DMS 273 (cell line): ENCODE results near the gene ATP1B3.
"Not testable (repeated sequence)": the region's sequence is repeated elsewhere in the genome, so short reads cannot be mapped to it uniquely, and the experiment has no call there.

Experiments used
- DNase-seq: peaks from one replicate; lab custom pipeline; 2025; ENCODE audit not compliant: unreplicated experiment; lab: John Stamatoyannopoulos, UW

The ATP1B3 gene

DNA sequence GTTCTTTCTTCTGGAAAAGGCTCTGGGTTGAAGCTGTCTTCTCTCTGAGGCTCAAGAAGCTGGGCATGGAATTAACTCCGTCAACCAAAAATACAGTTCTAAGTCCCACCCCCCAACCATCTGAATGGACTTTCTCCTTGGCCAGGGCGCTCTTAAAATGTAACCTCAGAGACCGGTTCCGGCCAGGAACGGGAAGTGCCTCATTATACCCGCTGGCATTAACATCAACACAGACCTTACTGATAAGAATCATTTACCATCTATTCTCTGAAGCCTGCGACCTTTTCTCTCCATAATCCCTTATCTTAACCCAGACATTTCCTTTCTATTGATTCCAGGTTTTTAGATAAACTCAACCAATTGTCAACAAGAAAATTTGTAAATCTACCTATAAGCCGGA lies 64.7 kb downstream of the ATP1B3 start:
- peak; percentile 64 for DNase-seq

DNA sequence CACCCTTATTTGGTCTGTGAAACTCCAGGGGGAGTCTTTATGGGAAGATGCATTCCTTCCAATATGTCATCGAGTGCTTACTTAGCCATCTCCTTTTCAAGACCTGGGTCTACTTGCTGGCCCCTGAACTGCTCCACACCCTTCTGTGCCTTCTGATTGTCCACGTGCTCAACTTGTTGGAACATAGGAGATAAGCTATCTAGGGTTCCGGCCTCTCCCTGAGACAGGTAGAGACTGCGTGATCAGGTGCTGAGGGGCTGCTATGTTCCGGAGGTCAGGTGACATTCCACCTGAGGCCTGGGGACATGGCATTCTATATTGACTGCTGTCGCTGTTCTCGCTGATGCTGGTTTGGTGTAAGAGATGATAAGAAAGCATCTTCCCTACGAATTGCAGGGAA lies 65.6 kb downstream of the ATP1B3 start:
- no peak for DNase-seq

DNA sequence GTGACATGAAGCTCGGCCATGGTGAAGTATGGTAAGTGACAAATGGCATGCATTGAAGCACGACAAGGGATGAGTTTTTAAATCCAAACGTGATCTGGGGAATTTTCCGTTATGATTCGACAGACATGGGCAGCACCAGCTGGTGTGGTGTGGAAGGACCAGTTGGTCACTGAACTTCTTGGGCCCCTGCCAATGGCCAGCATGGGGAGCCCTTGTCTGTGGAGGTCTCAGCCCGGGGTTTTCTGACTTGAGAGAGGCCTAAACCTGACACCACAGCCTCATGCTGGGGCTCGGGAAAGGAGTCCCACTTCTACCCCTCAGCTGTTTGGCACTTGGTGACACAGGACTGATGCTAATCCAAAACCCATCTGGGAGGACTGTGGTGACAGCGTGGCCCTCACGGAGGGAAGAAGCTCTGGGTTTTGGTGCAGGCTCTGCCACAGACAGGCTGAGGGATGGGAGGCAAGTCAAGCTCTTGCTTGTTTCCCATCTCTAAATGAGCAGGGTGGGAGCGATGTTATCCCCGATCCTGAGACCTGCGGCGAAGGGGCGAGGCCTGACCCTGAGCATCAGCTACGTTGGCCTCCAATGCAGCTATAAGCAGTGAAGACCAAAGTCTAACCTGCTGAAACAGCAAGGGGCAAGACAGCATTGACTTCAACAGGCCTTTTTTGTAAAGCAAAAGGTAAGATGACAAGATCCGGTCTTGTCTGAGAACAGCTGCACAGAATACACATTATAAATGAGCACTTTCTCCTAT lies 69.5 kb downstream of the ATP1B3 start:
- peak; percentile 60 for DNase-seq

DNA sequence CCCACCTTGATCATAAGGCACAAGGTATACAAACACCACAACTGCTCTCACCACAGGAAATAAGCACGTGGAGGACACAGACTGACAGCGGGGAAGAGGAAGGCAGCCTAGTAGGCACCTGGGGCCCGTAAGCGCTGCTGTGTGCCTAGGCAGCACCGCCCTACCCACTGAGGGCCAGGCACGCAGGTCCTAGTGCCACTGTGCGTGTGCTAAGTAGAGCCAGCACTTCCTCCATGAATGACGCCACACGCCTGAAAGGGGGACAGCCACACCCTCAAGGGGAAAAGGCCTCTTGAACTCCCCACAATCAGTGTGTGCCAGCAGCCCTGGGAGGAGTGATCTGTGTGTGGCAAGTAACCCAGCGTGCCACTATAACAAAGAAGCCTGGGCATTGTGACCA lies 73.0 kb downstream of the ATP1B3 start:
- no peak for DNase-seq

DNA sequence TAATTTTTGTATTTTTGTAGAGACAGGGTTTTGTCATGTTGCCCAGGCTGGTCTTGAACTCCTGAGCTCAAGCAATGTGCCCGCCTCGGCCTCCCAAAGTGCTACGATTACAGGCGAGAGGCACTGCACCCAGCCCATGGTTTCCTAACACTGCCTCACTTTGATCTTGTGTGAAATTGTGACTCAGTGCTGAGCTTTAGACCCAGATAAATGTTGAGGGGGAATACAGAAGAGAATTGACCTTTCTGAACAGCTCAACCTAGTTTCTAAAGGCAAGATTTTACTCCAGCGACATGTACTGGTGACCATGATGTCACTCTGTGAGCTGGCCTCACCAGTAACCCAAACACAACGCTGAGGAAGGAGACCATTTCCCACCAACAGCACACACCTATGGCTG lies 73.5 kb downstream of the ATP1B3 start:
- no peak for DNase-seq

DNA sequence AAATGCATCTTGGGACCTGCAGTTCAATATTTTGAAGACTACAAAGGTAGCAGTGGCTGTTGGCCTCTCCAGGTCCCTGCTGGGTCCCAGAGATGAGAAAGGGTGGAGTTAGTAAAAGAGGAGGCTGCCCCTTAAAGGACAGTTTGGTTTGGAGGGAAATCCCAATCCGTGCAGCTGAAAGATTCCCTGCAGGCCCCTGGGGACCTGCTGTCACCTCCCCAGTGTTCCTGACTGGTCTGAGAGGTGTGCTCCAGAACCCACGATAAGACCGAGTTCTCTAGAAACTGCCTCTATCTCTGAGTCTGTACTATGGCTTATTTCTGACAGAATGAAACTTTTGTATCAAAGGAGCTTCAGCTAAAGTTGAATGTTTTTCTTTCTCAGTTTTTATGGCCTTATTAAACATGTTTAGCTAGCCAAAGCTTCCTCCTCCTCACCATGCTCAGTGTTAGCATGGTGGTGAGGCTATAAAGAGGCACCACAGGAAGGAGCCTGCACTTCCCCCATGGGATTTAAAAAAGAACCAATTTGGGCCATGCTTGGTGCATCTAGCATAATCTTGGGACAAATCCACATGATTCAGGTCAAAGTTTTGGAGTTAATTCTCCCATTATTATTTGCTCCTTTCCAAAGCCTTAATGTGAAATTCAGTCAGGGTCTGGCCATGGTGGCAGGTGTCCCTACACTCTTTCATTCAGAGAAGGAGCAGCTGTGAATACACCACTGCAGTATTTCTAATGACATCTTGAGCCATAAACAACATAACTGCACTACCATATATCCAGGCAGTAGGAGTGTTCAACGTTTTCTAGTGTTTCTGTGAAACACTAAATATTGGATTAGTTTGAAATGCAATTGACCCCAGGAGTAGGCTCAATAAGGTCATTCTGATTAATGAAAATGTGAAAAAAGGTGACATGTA lies 74.4 kb downstream of the ATP1B3 start:
- no peak for DNase-seq

DNA sequence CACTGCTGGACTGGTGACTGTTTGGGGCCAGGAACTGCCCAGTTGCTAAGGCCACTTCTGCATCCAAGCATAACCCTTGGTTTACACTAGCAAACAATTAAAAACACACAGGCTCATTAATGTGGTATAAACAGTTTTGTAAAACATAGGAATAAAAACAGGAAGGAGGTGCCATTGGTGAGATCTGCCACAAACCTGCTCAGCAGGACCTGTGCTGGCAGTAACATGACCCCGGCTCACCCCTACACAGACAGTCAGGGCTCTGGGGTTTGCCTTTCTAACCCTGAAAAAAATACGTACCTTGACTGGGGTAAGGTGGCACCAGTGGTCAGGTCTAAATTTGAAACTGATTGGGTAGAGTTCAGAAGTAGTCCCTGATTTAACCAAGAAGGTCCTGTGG lies 76.2 kb downstream of the ATP1B3 start:
- DNase-seq: no peak

DNA sequence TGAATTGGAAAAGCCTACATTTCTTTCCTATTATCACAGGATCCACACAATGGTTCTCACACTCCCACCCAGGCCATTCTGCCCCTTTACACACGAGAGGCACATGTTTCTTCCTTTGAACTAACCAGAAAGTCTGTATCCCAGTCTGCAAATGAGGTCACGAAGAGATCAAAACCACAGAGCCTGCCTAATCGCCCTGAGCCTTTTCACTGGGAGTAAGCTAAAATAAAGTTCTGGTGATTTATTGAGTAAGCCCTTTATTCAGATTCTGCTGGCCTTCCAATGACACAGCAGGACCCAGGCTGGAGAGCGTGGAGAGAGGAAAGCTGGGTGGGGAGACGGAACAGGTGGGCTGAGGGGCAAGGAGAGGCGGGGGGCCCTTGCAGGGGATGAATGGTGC lies 78.7 kb downstream of the ATP1B3 start:
- DNase-seq: peak; percentile 64

DNA sequence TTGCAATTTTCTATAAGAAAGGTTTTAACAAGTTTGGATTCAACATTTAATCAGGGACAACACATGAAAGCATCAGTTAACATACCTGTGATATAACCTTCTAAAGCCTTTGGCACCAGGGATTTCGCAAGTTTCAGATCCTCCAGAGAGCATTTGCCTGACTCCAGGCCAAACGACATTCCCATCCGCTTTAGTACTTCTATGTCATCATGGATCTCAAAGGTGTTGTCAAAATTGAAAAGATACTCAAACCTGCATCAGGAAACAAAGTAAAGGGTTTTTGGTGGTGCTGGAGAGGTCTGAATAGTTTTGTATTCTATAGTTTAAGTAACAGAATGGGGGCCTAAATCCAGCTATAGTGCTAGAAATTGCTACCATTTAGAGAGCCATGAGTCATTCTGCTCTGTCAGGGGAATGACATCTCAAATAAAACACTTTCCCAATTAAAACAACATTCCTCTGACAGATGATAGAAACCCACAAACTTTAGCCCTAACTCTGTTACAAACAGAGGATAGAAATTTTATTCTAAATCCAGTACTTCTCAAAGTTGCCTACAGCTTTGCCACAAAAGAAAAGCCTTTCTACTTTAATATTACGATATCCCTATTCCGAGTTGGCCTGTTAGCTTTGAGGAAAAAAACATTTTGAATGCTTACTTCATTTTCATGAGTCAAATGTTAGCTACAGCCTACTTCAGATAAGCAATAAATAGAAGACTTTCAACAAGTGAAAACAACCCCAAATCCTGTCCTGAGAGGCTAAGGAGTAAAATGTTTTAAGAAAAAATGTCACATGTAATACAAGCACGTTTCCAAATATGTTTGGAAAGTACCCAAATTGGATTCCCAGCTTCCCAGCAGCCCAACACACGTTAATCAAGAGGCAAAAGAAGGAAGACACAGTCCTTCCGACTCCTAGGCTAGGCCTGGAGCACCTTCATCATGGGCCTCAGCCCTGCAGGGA lies 83.4 kb downstream of the ATP1B3 start:
- no peak for DNase-seq

DNA sequence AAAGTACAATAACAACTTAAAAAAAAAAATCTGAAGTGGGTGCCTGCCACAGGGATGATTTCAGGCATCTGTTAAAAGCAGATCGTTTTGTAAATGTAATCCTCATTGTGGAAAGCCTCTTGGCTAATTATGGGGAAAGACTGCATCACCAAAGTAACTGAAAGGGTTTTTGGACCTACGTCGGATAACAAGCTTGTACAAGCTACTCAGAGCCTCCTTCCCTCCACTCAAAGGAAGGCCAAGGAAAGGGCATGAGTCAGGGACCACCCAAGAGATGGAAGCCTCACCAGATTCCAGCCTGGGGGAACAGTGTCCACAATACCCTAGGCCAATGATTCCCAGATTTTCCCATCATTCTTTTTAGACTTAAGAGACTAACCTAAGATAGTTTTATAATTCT lies 84.3 kb downstream of the ATP1B3 start:
- no peak for DNase-seq

DNA sequence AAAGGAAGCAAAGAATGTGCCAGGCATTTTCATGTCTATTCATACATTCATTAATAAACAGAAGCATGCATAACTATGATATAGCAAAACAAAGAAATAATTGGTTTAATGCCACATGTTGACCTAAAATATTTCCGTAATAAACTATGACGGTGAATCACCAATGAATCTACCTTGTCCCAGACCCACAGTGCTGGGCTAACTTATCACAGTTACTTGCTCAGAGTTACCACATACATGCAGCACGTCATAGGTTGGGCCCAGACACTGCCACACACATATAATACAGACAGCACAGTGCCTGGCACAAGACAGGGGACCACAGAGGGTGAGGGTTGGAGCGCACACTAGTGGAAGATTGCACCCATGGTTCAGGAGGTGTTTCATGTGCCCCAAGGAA lies 86.9 kb downstream of the ATP1B3 start:
- DNase-seq: no peak

DNA sequence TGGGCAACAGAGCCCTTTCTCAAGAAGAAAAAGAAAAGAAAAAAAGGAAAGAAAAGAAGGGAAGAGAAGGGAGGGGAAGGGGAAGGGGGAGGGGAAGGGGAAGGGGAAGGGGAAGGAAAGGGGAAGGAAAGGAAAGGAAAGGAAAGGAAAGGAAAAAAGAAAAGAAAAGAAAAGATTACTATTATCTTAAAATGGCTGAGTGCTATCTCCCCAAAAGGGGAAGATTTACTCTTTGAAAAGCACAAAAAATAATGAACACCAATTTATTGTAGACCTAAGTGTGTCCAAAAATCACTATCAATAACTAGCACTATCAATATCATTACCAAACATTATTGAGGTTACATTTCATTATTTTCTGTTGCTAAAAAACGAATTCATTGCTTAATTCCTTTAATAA lies 89.0 kb downstream of the ATP1B3 start:
- no peak for DNase-seq

DNA sequence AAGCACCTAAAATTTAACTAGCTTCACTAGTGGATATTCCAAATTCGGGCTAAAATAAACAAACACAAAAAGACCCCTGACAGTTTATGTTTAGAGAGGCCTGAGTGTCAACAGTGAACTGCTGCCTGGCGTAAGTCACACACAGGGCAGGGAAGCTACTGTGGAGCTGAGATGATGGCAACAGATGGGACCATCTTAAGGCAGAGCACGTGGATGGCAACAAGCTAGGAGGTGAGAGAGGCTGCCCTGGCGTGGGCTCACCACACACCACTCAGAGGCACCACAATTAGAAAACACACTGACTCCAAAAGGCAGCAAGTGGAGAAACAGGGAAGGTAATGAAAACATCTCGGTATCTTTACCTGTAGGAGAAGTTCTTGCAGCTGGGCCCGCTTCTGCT lies 93.3 kb downstream of the ATP1B3 start:
- DNase-seq: peak; percentile 36

DNA sequence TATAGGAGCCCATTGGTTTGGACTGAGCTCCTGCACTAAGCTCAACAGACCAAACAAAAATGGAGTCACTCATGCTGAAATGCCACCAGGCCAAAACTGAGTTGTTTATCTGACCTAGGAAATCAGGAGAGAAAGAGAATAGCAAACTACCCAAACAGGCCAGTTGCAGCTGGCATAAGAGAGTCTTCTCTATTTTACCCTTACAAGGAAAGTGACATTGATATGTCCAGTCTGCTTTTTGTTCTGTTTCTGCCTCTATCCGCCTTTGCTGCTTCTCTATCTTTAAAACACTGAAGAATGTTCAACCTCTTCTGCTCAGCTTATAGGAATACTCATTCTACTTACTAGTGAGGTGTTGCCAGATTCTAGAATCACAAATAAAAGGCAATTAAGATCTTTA lies 95.1 kb downstream of the ATP1B3 start:
- no peak for DNase-seq

DNA sequence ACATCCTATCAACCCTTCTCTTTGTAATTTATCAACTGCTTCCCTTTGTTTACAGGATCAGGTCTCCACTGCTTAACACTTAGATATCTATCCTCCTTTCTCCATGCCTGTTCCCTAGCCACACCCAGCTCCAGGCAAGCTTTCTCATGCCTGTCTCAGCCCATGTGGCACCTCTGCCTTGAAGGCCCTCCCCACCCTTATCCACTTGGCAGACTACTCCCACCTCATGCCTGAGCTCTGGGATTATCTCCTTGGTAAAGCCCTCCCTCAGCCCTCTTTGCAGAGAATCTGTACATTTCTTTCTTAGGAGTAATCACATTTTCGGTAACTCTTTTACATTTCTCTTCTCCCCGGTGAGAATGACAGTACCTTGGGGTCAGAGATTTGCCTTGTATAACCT lies 96.0 kb downstream of the ATP1B3 start:
- DNase-seq: no peak

DNA sequence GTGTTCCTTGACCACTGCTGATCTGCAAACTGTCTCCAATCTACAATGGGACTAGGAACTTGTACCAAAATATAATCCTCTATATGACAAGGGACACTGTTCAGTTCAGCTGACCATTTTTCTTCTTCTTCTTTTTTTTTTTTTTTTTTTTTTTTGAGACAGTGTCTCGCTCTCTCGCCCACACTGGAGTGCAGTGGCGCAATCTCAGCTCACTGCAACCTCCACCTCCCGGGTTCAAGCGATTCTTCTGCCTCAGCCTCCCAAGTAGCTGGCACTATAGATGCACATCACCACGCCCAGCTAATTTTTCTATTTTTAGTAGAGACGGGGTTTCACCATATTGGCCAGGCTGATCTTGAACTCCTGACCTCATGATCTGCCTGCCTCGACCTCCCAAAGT lies 98.3 kb downstream of the ATP1B3 start:
- not testable (repeated sequence) for DNase-seq
